Dendritic cell treated with granulocyte-macrophage colony-stimulating factor and Interleukin-4, amounts not matched to agents 40 ng/mL and 50 ng/mL, for 4 days (primary cell): ENCODE data around the gene HOTAIR.

ENCODE experiments used
- H3K27ac Mint-ChIP-seq: one replicate; pipeline ENCODE4 v1.8.0; 2022; ENCODE audit warnings: mild to moderate bottlenecking, mixed read lengths
- H3K27me3 Mint-ChIP-seq: one replicate; pipeline ENCODE4 v1.8.0; 2022; ENCODE audit warnings: mild to moderate bottlenecking, mixed read lengths
- H3K36me3 Mint-ChIP-seq: one replicate; pipeline ENCODE4 v1.8.0; 2022; ENCODE audit warnings: low read depth, mixed read lengths
- H3K4me1 Mint-ChIP-seq: one replicate; pipeline ENCODE4 v1.8.0; 2022; ENCODE audit warnings: low read depth, mixed read lengths
- H3K4me3 Mint-ChIP-seq: one replicate; pipeline ENCODE4 v1.8.0; 2022; ENCODE audit warnings: mild to moderate bottlenecking, moderate library complexity, mixed read lengths
- H3K9me3 Mint-ChIP-seq: one replicate; pipeline ENCODE4 v1.8.0; 2022; ENCODE audit warnings: mixed read lengths
- intact Hi-C: fragments of 100-400 bp; cut with micrococcal nuclease; formaldehyde crosslinking; loops from one replicate; pipeline ENCODE4 v1.15.0; 2022

HOTAIR gene

GRCh38 chr12:53981634-53982565 lies 7.1 kb upstream of the HOTAIR start:
- peaks cover 22% of the 10 kb centered on the region for H3K4me1 Mint-ChIP-seq
- H3K27ac Mint-ChIP-seq: no peak overlapping the region
- intact Hi-C loops: no loop called here
- H3K4me3 Mint-ChIP-seq: no peak overlapping the region
- H3K36me3 Mint-ChIP-seq: no peaks in the 10 kb centered on the region
- H3K27me3 Mint-ChIP-seq: peaks cover 99% of the 10 kb centered on the region
- H3K9me3 Mint-ChIP-seq: peaks cover 6% of the 10 kb centered on the region

GRCh38 chr12:53980802-53981496 lies 6.2 kb upstream of the HOTAIR start:
- Mint-ChIP-seq H3K4me1 (peaks cover 22% of the 10 kb centered on the region), H3K36me3 (no peaks in the 10 kb centered on the region), H3K27me3 (peaks cover 99% of the 10 kb centered on the region), H3K9me3 (peaks cover 6% of the 10 kb centered on the region), H3K27ac (no peak overlapping the region), H3K4me3 (no peak overlapping the region)
- intact Hi-C loops: no loop called here

GRCh38 chr12:53980104-53980801 lies 5.5 kb upstream of the HOTAIR start:
- H3K27ac Mint-ChIP-seq: no peak overlapping the region
- peaks cover 6% of the 10 kb centered on the region for H3K9me3 Mint-ChIP-seq
- H3K36me3 Mint-ChIP-seq: no peaks in the 10 kb centered on the region
- H3K27me3 Mint-ChIP-seq: peaks cover 99% of the 10 kb centered on the region
- intact Hi-C loops: no loop called here
- H3K4me1 Mint-ChIP-seq: peaks cover 17% of the 10 kb centered on the region
- H3K4me3 Mint-ChIP-seq: no peak overlapping the region

GRCh38 chr12:53978477-53979356 lies 4.0 kb upstream of the HOTAIR start:
- Mint-ChIP-seq H3K9me3 (peaks cover 5% of the 10 kb centered on the region), H3K27me3 (peaks cover 99% of the 10 kb centered on the region), H3K36me3 (no peaks in the 10 kb centered on the region), H3K4me3 (no peak overlapping the region), H3K27ac (no peak overlapping the region), H3K4me1 (peaks cover 7% of the 10 kb centered on the region)
- intact Hi-C loops: no loop called here

- Mint-ChIP-seq H3K27me3 (peaks cover 99% of the 10 kb centered on the region), H3K4me1 (peaks cover 7% of the 10 kb centered on the region), H3K27ac (no peak overlapping the region), H3K9me3 (no peaks in the 10 kb centered on the region), H3K36me3 (no peaks in the 10 kb centered on the region), H3K4me3 (no peak overlapping the region)
- intact Hi-C loops: no loop called here
Measured at GRCh38 chr12:53977596-53978445, 3.1 kb upstream of the HOTAIR start.

- Mint-ChIP-seq H3K4me1 (peaks cover 7% of the 10 kb centered on the region), H3K4me3 (no peak overlapping the region), H3K9me3 (no peaks in the 10 kb centered on the region), H3K36me3 (no peaks in the 10 kb centered on the region), H3K27ac (no peak overlapping the region), H3K27me3 (peaks cover 99% of the 10 kb centered on the region)
- intact Hi-C loops: no loop called here
Measured at GRCh38 chr12:53976823-53977595, 2.3 kb upstream of the HOTAIR start.

GRCh38 chr12:53976172-53976822 lies 1.5 kb upstream of the HOTAIR start:
- Mint-ChIP-seq H3K36me3 (no peaks in the 10 kb centered on the region), H3K9me3 (no peaks in the 10 kb centered on the region), H3K4me1 (peaks cover 7% of the 10 kb centered on the region), H3K4me3 (no peak overlapping the region), H3K27me3 (peaks cover 99% of the 10 kb centered on the region), H3K27ac (no peak overlapping the region)
- intact Hi-C loops: no loop called here

GRCh38 chr12:53975479-53976152 lies 862 bp upstream of the HOTAIR start:
- Mint-ChIP-seq H3K9me3 (no peaks in the 10 kb centered on the region), H3K27ac (no peak overlapping the region), H3K27me3 (peaks cover 99% of the 10 kb centered on the region), H3K4me3 (no peak overlapping the region), H3K36me3 (no peaks in the 10 kb centered on the region), H3K4me1 (peaks cover 7% of the 10 kb centered on the region)
- intact Hi-C loops: no loop called here

GRCh38 chr12:53975064-53975471 lies 314 bp upstream of the HOTAIR start:
- Mint-ChIP-seq H3K4me3 (peak overlapping the region; percentile 66), H3K36me3 (no peaks in the 10 kb centered on the region)

GRCh38 chr12:53973236-53974042 lies 1.3 kb downstream of the HOTAIR start:
- Mint-ChIP-seq H3K9me3 (no peaks in the 10 kb centered on the region), H3K4me1 (peaks cover 7% of the 10 kb centered on the region), H3K36me3 (no peaks in the 10 kb centered on the region), H3K27me3 (peaks cover 99% of the 10 kb centered on the region), H3K4me3 (peak overlapping the region; percentile 49), H3K27ac (no peak overlapping the region)
- intact Hi-C loops: no loop called here

More at GRCh38 chr12:53975064-53975471, 314 bp upstream of the HOTAIR start:
- intact Hi-C loops: no loop called here
- peaks cover 99% of the 10 kb centered on the region for H3K27me3 Mint-ChIP-seq
- H3K27ac Mint-ChIP-seq: no peak overlapping the region
- peaks cover 7% of the 10 kb centered on the region for H3K4me1 Mint-ChIP-seq
- H3K9me3 Mint-ChIP-seq: no peaks in the 10 kb centered on the region
